Measurements from ENCODE around the gene RGCC. TPM values are rescaled to one million over a fixed set of nuclear protein-coding genes. Genes with fewer than 3 reads are reported as not detected.

RGCC gene
- total and polyA plus RNA-seq, 5 donors: 19.3 to 59.5 (median 28.4) TPM

DNA sequence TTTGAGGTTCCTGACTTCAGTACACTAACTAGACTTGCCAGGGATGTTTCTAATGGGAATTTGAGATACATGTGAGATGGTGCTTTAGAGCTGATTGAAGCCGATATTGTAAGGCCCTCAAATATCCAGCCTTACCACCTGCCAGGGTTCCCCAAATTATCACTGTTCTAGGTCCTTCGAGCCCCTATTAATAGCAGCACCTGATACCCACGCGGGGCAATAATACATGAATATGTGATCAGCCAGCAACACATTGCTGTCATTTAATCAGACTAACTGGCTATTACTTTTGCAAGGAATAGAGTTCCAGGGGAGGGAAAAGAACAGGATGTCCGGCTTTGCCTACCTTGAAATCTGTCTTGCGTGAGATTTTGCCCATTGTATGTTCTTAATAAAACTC, 5.1 kb downstream of the RGCC start:
- no peak for DNase-seq
- H3K27ac ChIP-seq (ENCODE audit: low read length): no peak overlapping the region
- intact Hi-C loops (cut with DNase I): no loop called here
- peak overlapping the region; percentile 38 for H3K4me3 ChIP-seq (ENCODE audit: low read length)
- ATAC-seq: no peak
- no peaks in the 10 kb centered on the region for H3K27me3 ChIP-seq (ENCODE audit: control insufficient read depth, insufficient read depth)
- H3K4me1 ChIP-seq (ENCODE audit: control insufficient read depth, insufficient read depth, low read length): peaks cover 6% of the 10 kb centered on the region
- WGBS: 75% methylated on average over 6 of the region's 6 CpGs
- H3K9me3 ChIP-seq (ENCODE audit: control insufficient read depth, low read length): no peaks in the 10 kb centered on the region

- Histone ChIP-seq H3K27me3 (ENCODE audit: control insufficient read depth, insufficient read depth) (no peaks in the 10 kb centered on the region), H3K27ac (ENCODE audit: low read length) (peak overlapping the region; percentile 6), H3K4me1 (ENCODE audit: control insufficient read depth, insufficient read depth, low read length) (peaks cover 6% of the 10 kb centered on the region), H3K9me3 (ENCODE audit: control insufficient read depth, low read length) (no peaks in the 10 kb centered on the region), H3K4me3 (ENCODE audit: low read length) (no peak overlapping the region)
- intact Hi-C loops (cut with DNase I): no loop called here
- ATAC-seq: peak in 1 of 2 donors; percentile 72
- peak in 1 of 3 donors; percentile 24 for DNase-seq
- WGBS: 73% methylated on average over 11 of the region's 11 CpGs
Observed at GRCh38 chr13:41463838-41464602, 6.7 kb downstream of the RGCC start.

DNA sequence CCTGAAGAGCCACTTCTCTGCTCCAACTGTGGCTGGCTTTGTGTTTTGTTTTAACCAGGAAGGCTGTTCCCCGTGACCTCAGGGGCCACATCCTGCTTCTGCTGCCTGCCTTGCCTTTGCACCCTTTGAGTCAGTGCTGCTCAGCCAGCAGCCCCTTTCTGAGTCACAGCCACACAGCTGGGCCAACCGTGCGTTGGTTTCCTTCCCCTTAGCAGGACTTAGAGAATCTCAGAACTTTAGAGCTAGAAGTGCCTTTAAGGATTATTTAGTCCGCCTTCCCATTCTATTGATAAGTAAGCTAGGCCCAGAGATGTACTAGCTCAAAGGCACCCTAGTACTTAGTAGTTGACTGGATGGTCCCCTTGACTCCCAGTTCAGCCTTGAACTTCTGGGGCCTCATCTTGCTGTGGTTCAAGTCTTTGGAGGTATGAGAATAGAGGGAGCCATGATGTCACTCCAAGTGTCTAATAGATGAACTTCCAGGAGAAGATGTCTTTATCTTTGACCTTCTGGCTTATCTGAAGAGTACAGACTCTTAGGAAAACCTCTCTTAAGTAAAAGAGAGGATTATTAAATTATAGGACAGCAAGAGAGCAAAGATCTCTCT, 8.0 kb downstream of the RGCC start:
- peaks cover 6% of the 10 kb centered on the region for H3K4me1 ChIP-seq (ENCODE audit: control insufficient read depth, insufficient read depth, low read length)
- intact Hi-C loops (cut with DNase I): no loop called here
- ATAC-seq (peak; percentile 50 to 86), DNase-seq (peak; percentile 58 to 77 (median 71))
- no peaks in the 10 kb centered on the region for H3K9me3 ChIP-seq (ENCODE audit: control insufficient read depth, low read length)
- H3K27ac ChIP-seq (ENCODE audit: low read length): peak overlapping the region; percentile 9
- H3K4me3 ChIP-seq (ENCODE audit: low read length): no peak overlapping the region
- no peaks in the 10 kb centered on the region for H3K27me3 ChIP-seq (ENCODE audit: control insufficient read depth, insufficient read depth)
- 63% methylated on average over 4 of the region's 4 CpGs for WGBS

DNA sequence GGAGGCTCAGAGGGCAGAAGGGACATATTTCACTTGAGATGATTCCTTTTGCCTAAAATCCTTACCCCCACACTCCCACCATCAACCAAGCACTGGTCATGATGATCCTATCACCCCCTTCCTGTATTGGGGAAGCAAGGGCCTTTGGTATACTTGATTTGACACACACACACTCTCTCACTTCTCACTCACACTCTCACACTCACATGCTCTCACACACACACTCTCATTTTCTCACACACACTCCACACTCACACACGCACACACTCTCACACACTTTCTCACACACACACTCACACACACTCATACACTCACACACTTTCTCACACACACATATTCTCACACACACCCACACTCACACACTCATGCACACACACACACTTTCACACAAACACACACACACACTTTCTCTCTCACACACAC, 8.6 kb downstream of the RGCC start:
- ATAC-seq (no peak), DNase-seq (no peak)
- Histone ChIP-seq H3K27me3 (ENCODE audit: control insufficient read depth, insufficient read depth) (no peaks in the 10 kb centered on the region), H3K9me3 (ENCODE audit: control insufficient read depth, low read length) (no peaks in the 10 kb centered on the region), H3K4me3 (ENCODE audit: low read length) (no peak overlapping the region), H3K27ac (ENCODE audit: low read length) (peak overlapping the region; percentile 38), H3K4me1 (ENCODE audit: control insufficient read depth, insufficient read depth, low read length) (peaks cover 6% of the 10 kb centered on the region)
- WGBS: 87% methylated on average over 1 of the region's 1 CpG
- intact Hi-C loops (cut with DNase I): no loop called here

GRCh38 chr13:41467425-41467945, 10.1 kb downstream of the RGCC start:
- H3K27ac ChIP-seq (ENCODE audit: low read length): no peak overlapping the region
- peaks cover 3% of the 10 kb centered on the region for H3K4me1 ChIP-seq (ENCODE audit: control insufficient read depth, insufficient read depth, low read length)
- DNase-seq (no peak), ATAC-seq (no peak)
- no peak overlapping the region for H3K4me3 ChIP-seq (ENCODE audit: low read length)
- 24% methylated on average over 2 of the region's 2 CpGs for WGBS
- no peaks in the 10 kb centered on the region for H3K9me3 ChIP-seq (ENCODE audit: control insufficient read depth, low read length)
- H3K27me3 ChIP-seq (ENCODE audit: control insufficient read depth, insufficient read depth): no peaks in the 10 kb centered on the region
- intact Hi-C loops (cut with DNase I): no loop called here

DNA sequence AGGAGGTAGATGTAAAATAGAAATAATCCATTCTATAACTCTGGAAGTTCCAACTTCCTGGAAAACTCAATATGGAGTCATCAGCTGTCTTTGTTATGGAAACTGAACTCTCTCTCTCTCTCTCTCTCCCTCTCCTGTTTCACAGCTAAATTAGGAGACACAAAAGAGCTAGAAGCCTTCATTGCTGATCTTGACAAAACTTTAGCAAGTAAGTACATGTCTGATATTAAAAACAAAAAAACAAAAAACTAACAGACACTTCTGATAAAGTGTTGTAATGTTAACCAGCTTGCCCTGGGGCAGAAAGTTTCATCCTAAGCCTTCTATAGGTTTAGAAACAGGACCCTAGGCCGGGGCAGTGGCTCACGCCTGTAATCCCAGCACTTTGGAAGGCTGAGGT, 11.3 kb downstream of the RGCC start:
- 98% methylated on average over 2 of the region's 2 CpGs for WGBS
- no peaks in the 10 kb centered on the region for H3K9me3 ChIP-seq (ENCODE audit: control insufficient read depth, low read length)
- intact Hi-C loops (cut with DNase I): no loop called here
- no peaks in the 10 kb centered on the region for H3K27me3 ChIP-seq (ENCODE audit: control insufficient read depth, insufficient read depth)
- DNase-seq: no peak
- H3K4me1 ChIP-seq (ENCODE audit: control insufficient read depth, insufficient read depth, low read length): peaks cover 3% of the 10 kb centered on the region
- no peak overlapping the region for H3K4me3 ChIP-seq (ENCODE audit: low read length)
- H3K27ac ChIP-seq (ENCODE audit: low read length): no peak overlapping the region
- ATAC-seq: no peak

GRCh38 chr13:41470196-41470595, 12.8 kb downstream of the RGCC start:
- no peak overlapping the region for H3K27ac ChIP-seq (ENCODE audit: low read length)
- 81% methylated on average over 4 of the region's 4 CpGs for WGBS
- DNase-seq (no peak), ATAC-seq (no peak)
- H3K27me3 ChIP-seq (ENCODE audit: control insufficient read depth, insufficient read depth): no peaks in the 10 kb centered on the region
- no peaks in the 10 kb centered on the region for H3K4me1 ChIP-seq (ENCODE audit: control insufficient read depth, insufficient read depth, low read length)
- H3K9me3 ChIP-seq (ENCODE audit: control insufficient read depth, low read length): no peaks in the 10 kb centered on the region
- H3K4me3 ChIP-seq (ENCODE audit: low read length): no peak overlapping the region
- intact Hi-C loops (cut with DNase I): no loop called here

GRCh38 chr13:41471785-41472184, 14.4 kb downstream of the RGCC start:
- Histone ChIP-seq H3K9me3 (ENCODE audit: control insufficient read depth, low read length) (no peaks in the 10 kb centered on the region), H3K4me1 (ENCODE audit: control insufficient read depth, insufficient read depth, low read length) (no peaks in the 10 kb centered on the region), H3K4me3 (ENCODE audit: low read length) (no peak overlapping the region), H3K27ac (ENCODE audit: low read length) (no peak overlapping the region), H3K27me3 (ENCODE audit: control insufficient read depth, insufficient read depth) (no peaks in the 10 kb centered on the region)
- no peak for ATAC-seq
- intact Hi-C loops (cut with DNase I): no loop called here
- DNase-seq: no peak
- WGBS: 81% methylated on average over 5 of the region's 5 CpGs

DNA sequence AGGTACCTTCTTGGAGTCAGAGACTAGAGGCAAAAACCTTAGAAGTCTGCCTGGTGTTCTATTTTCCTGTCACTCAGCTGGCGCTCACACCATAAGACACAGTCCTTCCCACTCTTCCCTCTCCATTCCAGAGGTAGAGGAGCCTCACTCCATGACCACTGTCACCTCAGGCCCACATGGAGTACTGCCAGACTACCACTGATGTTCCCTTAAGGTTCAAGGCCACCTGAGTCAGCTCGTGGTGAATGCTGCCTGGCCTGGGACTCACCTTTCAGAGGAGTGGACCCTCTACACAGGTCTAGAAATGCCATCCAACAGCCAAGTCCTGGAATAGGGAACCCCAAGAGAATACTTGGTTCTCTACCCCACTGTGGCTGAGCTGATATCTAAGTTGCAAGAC, 29.9 kb downstream of the RGCC start:
- 88% methylated on average over 2 of the region's 2 CpGs for WGBS
- Histone ChIP-seq H3K27me3 (ENCODE audit: control insufficient read depth, insufficient read depth) (no peaks in the 10 kb centered on the region), H3K4me3 (ENCODE audit: low read length) (no peak overlapping the region), H3K4me1 (ENCODE audit: control insufficient read depth, insufficient read depth, low read length) (no peaks in the 10 kb centered on the region), H3K27ac (ENCODE audit: low read length) (no peak overlapping the region), H3K9me3 (ENCODE audit: control insufficient read depth, low read length) (no peaks in the 10 kb centered on the region)
- intact Hi-C loops (cut with DNase I): no loop called here
- no peak for ATAC-seq
- DNase-seq: no peak

GRCh38 chr13:41488124-41488523, 30.8 kb downstream of the RGCC start:
- WGBS: 93% methylated on average over 2 of the region's 2 CpGs
- intact Hi-C loops (cut with DNase I): no loop called here

DNA sequence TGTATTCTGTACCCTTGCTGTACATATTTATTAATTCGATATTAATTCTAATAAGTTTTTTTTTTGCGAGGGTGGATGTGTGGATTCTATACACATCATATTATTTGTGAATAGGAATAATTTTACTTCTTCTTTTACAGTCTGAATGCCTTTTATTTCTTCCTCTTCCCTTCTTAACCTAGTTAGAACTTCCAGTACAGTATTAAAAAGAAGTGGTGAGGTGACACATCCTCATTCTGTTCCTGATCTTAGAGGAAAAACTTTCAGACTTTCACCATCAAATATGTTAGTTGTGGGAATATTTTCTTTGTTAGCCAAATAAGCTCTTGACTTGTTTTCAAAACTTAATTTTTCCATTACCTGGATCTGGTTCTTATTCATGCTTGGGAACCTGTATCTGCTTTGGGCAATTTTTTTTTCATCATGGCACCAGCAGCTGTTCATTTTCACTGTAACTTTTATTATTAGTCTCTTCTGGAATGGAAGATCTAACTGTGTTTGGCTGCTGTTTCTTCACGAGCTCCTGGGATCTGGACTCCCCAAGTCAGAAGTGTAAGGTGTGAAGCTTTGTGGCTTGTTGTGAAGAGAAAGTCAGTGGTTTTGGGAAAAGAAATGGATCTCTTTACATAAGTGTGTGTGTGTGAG, 33.1 kb downstream of the RGCC start:
- DNase-seq: no peak
- H3K27me3 ChIP-seq (ENCODE audit: control insufficient read depth, insufficient read depth): no peaks in the 10 kb centered on the region
- no peaks in the 10 kb centered on the region for H3K9me3 ChIP-seq (ENCODE audit: control insufficient read depth, low read length)
- WGBS: 87% methylated on average over 3 of the region's 3 CpGs
- ATAC-seq: no peak
- no peak overlapping the region for H3K27ac ChIP-seq (ENCODE audit: low read length)
- peaks cover 12% of the 10 kb centered on the region for H3K4me1 ChIP-seq (ENCODE audit: control insufficient read depth, insufficient read depth, low read length)
- no peak overlapping the region for H3K4me3 ChIP-seq (ENCODE audit: low read length)
- intact Hi-C loops (cut with DNase I): no loop called here

More at GRCh38 chr13:41488124-41488523, 30.8 kb downstream of the RGCC start:
- no peaks in the 10 kb centered on the region for H3K9me3 ChIP-seq (ENCODE audit: control insufficient read depth, low read length)
- H3K27me3 ChIP-seq (ENCODE audit: control insufficient read depth, insufficient read depth): no peaks in the 10 kb centered on the region
- ATAC-seq (no peak), DNase-seq (no peak)
- peaks cover 1% of the 10 kb centered on the region for H3K4me1 ChIP-seq (ENCODE audit: control insufficient read depth, insufficient read depth, low read length)
- no peak overlapping the region for H3K27ac ChIP-seq (ENCODE audit: low read length)
- no peak overlapping the region for H3K4me3 ChIP-seq (ENCODE audit: low read length)
